ENCODE results near the gene CPAMD8. TPM values are rescaled to one million over a fixed set of nuclear protein-coding genes. Genes with fewer than 3 reads are reported as not detected.
"Not testable (repeated sequence)": the region's sequence is repeated elsewhere in the genome, so short reads cannot be mapped to it uniquely, and the experiment has no call there.

CPAMD8 gene
- polyA plus RNA-seq, 1 donor: 43.5 TPM

- no peak for DNase-seq
These were observed 24.2 kb downstream of the CPAMD8 start for GRCh38 chr19:17002455-17002854.

DNA sequence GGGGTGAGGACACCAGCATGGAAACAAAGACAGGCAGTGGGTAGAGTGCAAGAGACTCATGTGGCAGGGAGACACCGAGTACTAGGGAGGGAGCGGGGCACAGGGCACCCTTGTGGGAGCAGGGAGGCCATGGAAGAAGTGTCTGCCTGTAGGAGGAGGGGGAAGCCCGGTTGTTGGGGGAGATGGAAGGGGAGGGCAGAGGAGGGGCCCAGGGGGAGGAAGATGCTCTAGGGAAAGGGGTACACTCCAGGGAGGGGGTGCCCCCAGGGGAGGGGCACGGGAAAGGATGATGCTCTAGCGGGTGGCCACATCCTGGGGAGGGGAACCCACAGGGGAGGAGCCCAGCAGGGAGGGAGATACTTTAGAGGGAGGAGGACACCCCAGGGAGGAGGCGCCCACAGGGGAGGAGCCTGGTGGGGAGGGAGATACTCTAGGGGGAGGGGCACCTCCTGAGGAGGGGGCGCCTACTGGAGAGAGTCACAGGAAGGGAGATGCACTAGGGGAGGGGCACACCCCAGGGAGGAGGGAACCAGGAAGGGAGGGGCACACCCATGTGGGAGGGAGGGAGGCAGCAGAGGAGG, 24.9 kb downstream of the CPAMD8 start:
- DNase-seq: no peak

DNA sequence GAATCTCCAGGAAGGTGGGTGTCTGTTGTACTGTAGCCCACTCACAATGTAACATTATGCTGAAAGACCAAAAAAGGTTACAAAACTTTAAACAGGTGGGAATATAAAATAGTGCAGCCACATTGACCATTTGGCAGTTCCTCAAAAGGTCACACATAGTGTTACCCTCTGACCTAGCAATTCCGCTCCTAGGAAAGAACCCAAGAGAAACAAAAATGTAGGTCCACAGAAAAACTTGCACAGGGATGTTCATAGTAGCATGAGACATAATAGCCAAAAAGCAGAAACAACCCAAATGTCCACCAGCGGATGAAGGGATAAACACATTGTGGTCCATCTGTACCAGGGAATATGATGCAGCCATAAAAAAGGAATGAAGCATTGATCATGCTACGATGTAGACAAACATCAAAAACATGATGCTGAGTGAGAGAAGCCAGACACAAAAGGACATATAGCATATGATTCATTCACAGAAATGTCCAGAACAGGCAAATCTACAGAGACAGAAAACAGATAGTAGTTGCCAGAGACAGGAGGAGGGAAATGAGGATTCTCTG, 27.9 kb downstream of the CPAMD8 start:
- DNase-seq: no peak

GRCh38 chr19:16996838-16997490, 29.6 kb downstream of the CPAMD8 start:
- DNase-seq: not testable (repeated sequence)

DNA sequence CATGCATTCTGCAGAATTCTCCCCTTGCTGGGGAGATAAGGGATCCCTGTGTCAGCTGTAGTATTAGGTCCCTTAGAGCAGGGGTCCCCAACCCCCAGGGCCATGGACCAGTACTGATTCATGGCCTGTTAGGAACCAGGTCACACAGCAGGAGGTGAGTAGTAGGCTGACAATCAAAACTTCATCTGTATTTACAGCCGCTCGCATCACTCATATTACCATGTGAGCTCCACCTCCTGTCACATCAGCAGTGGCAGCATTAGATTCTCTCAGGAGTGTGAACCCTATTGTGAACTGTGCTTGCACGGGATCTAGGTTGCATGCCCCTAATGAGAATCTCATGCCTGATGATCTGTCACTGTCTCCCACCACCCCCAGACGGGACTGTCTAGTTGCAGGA, 37.9 kb downstream of the CPAMD8 start:
- no peak for DNase-seq

GRCh38 chr19:16985403-16985802, 41.2 kb downstream of the CPAMD8 start:
- no peak for DNase-seq

- DNase-seq: not testable (repeated sequence)
These were observed 44.0 kb downstream of the CPAMD8 start for GRCh38 chr19:16982586-16982985.

DNA sequence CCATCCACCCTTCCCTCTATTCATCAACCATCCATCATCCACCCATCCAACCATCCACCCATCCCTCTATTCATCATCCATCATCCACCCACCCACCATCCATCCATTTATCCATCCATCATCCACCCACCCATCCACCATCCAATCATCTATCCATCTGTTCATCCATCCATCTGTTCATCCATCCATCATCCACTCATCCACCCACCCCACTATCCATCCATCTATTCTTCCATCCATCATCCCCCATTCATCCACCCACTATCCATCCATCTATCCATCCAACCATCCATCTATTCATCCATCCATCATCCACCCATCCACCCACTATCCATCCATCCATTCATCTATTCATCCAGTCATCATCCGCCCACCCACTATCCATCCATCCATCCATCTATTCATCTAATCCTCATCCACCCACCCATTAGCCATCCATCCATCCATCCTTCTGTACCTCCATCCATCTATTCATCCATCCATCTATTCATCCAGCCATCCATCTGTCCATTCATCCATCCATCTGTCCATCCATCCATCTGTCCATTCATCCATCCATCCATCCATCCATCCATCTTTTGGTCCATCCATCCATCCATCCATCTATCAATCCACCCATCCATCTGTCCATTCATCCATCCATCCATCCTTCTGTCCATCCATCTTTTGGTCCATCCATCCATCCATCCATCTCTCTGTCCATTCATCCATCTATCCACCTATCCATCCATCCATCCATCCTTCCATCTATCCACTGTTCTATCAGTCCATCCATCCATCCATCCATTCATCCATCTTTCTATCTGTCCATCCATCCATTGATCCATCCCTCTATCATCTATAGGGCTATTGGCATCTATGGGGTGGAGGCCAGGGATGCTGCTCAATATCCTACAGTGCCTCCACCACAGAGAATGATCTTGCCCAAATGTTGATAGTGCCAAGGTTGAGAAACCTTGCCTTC, 47.5 kb downstream of the CPAMD8 start:
- DNase-seq: no peak

DNA sequence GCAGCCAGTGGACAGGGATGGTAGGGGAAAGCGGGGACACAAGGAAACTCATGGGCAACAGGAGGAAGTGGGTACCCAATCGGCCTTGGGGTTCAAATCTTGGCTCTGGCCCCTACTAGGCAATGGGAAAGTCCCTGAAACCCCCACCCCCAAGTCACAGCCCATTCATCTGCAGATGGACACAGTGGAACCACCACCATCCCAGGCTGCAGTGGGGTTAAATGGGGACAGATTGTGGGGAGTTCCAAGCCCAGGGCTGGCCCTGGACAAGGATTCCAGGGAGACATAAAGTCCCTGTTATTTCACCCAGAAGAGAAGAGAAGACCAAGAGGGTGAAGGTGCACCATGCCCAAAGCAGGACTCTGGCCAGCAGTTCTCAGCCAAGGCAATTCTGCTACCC, 48.5 kb downstream of the CPAMD8 start:
- DNase-seq: no peak

- DNase-seq: no peak
These were observed 49.3 kb downstream of the CPAMD8 start for GRCh38 chr19:16977306-16977705.

DNA sequence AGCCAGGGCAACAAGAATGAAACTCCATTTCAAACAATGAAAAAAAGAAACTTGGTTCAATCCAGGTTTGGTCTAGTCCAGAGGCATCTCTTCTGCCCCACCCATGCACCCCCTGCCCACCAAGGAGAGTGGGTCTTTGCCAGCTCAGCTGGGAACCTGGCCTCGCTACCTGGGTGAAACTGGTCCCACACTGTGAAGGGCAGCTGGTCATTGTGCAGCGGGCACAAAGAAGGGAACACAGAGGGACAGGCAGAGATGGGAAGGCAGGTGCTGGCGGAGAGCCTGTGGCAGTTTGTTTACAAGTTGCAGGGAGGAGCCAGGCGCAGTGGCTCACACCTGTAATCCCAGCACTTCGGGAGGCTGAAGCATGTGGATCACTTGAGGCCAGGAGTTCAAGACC, 50.2 kb downstream of the CPAMD8 start:
- no peak for DNase-seq

DNA sequence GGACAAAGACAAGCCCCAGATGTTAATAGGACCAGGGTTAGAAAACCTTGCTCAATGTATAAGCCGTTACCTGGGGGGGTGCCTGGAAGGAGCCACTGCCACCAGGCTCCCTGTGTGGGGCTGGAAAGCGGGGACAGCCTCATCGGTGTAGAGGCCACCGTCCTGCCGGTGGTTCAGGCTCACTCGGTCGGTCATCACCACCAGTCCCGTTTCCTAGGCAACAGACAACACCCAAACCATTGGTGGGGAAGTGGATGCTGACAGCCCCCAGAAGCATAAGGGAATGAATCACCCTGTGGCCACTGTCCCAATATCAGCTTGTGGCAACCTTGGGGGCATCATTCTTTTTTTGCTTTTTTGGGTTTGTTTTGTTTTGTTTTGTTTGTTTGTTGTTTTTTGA, 55.8 kb downstream of the CPAMD8 start:
- no peak for DNase-seq

DNA sequence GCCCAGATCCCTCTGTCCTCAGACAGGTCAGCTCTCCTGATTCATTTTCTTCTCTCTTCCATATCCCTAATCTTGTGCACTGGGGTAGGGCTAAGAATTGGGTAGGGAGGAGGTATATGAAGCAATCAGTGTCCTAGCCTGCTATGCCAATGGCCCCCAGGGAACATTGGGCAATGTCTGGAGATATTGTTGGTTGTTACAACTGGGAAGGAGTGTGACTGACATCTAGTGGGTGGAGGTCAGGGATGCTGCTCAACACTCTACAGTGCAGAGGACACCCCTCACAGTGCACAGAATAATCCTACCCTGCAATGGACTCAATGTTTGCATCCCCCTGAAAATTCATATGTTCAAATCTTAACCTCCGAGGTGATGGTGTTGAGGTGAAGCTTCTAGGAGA, 57.5 kb downstream of the CPAMD8 start:
- no peak for DNase-seq

- not testable (repeated sequence) for DNase-seq
These were observed 65.4 kb downstream of the CPAMD8 start for GRCh38 chr19:16960996-16961822.

DNA sequence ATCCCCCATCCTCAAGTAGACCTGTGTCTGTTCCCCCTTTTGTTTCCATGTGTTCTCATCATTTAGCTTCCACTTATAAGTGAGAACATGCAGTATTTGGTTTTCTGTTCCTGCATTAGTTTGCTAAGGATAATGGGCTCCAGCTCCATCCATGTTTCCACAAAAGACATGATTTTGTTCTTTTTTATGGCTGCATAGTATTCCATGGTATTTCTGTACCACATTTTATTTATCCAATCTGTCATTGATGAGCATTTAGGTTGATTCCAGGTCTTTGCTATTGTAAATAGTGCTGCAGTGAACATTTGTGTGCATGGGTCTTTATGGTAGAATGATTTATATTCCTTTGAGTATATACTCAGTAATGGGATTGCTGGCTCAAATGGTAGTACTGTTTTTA, 68.3 kb downstream of the CPAMD8 start:
- DNase-seq: not testable (repeated sequence)

DNA sequence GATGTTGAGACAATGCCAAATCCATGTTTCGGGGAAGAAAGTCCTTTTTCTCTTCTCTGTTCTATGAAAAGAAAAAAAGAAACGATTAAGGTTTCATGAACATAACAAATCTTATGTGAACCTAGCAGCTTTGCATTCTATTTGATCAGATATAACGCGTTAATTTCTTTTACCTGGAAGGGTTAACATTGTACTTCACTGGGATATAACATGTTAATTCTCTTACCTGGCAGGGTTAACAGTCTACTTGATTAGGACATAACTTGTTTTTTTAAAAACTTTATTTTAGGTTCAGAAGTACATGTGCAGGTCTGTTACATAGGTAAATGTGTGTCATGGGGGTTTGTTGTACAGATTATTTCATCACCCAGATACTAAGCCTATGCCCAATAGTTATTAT, 68.8 kb downstream of the CPAMD8 start:
- DNase-seq: no peak

DNA sequence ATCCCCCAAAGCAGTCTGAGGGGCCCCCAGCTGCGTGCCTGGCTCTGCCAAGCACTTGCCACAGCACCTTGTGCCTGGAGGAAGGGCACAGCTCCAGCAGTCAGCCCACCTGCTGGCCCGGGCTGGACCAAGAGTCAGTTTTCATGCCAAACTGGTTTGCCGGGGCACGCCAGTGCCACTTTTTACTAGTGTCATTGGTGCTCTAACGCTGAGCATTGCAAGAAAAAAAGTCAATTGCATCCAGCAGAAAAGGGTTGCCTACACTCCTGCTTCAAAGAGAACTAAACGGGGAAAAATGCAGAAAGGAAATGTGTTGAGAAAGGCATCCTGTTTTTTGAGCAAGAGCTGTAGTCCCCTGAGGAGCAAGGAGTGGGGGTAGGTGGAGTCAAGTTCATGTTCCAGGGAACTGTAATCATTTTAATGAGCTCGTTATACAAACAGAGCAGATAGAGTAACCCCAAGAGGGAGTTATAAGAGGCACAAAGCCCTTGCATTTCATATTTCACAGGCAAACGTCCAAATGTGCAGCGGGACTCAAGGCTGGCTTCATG, 69.4 kb downstream of the CPAMD8 start:
- no peak for DNase-seq

DNA sequence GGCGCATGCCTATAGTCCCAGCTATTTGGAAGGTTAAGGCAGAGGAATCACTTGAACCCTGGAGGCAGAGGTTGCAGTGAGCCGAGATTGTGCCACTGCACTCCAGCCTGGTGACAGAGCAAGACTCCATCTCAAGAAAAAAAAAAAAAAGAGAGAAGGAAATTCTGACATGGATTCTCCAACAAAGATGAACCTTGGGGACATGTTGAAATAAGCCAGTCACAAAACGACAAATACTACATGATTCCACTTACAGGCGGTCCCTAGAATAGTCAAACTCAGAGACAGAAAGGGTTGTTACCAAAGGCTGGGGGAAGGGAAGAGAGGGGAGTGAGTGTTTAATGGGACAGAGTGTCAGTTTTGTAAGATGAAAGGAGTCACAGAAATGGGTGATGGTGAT, 71.4 kb downstream of the CPAMD8 start:
- DNase-seq: no peak

GRCh38 chr19:16952046-16952445, 74.6 kb downstream of the CPAMD8 start:
- no peak for DNase-seq

DNA sequence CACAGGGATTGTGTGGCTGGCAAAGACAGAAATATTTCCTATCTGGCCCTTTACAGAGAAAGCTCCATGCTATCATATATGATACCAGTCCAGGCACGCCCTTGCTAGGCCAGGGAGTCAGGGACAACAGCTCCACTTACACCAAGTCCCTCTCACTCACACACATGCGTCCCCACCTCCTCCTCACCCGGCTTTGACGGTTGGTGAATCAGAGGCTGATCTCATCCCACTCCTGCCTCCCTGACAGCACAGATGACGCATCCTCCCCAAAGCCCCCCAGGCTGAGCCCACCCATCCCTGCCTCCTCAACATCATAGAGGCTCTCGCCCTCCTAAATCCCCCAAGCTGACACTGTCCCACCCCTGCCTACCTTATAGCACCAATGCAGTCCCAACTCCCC, 75.1 kb downstream of the CPAMD8 start:
- no peak for DNase-seq

DNA sequence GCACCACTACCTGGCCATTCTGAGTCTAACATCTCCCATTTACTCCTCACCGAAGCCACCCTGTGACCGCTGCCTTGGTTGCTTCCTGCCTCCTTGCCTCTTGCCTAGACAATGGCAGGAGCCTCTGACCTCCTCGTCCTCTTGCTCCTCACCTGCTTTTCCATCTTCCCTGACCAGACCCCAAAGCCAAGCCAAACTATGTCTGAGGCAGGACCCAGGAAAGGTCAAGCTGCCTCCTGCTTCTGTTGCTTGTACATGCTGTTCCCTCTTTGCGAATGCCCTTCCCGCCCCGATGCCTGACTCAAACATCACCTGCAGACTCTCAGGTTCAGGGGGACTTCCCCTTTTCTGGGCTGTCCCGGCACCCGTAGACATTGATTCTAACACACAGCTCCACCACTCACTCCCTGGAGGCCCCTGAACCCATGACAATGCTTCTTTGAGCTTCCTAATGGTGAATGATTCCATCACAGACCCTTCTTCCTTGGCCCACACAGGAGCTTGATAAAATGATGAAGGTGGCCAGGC, 77.0 kb downstream of the CPAMD8 start:
- no peak for DNase-seq
